Endodermal cell (in vitro differentiated cells): ENCODE measurements around the gene CACNB1. TPM values are rescaled to one million over a fixed set of nuclear protein-coding genes. Genes with fewer than 3 reads are reported as not detected.

Source experiments
- DNase-seq: peaks from one replicate; pipeline ENCODE4 v3.0.0-alpha.2; 2017
- H3K27ac ChIP-seq: 2 replicates; pipeline ENCODE4 v1.5.1; 2013; ENCODE audit warnings: mild to moderate bottlenecking, low read depth, low read length, moderate library complexity
- H3K27me3 ChIP-seq: 2 replicates; pipeline ENCODE4 v1.6.1; 2013; ENCODE audit warnings: mild to moderate bottlenecking, low read length, moderate library complexity; ENCODE audit not compliant: insufficient read depth, control insufficient read depth, poor library complexity, severe bottlenecking
- H3K36me3 ChIP-seq: 2 replicates; pipeline ENCODE4 v1.7.0; 2013; ENCODE audit warnings: mild to moderate bottlenecking, low read length, moderate library complexity; ENCODE audit not compliant: control insufficient read depth, insufficient read depth
- H3K4me1 ChIP-seq: one replicate; pipeline ENCODE4 v1.7.0; 2013; ENCODE audit warnings: low read length; ENCODE audit not compliant: control insufficient read depth, insufficient read depth
- H3K4me3 ChIP-seq: 2 replicates; pipeline ENCODE4 v1.5.1; 2013; ENCODE audit warnings: mild to moderate bottlenecking, low read length, moderate library complexity
- H3K9ac ChIP-seq: 2 replicates; pipeline ENCODE4 v1.6.1; 2013; ENCODE audit warnings: mild to moderate bottlenecking, low read length, moderate library complexity; ENCODE audit not compliant: poor library complexity, severe bottlenecking; ENCODE audit errors: extremely low read depth
- H3K9me3 ChIP-seq: 2 replicates; pipeline ENCODE4 v1.6.1; 2013; ENCODE audit warnings: mild to moderate bottlenecking, low read length, moderate library complexity; ENCODE audit not compliant: control insufficient read depth
- H3K27ac Mint-ChIP-seq: 2 replicates; pipeline ENCODE4 v1.8.0; 2020; ENCODE audit warnings: mixed read lengths
- H3K27me3 Mint-ChIP-seq: 2 replicates; pipeline ENCODE4 v1.8.0; 2021; ENCODE audit warnings: mild to moderate bottlenecking, mixed read lengths; ENCODE audit not compliant: insufficient read depth
- H3K36me3 Mint-ChIP-seq: 2 replicates; pipeline ENCODE4 v1.8.0; 2020; ENCODE audit warnings: low read depth, mixed read lengths
- H3K4me1 Mint-ChIP-seq: 2 replicates; pipeline ENCODE4 v1.8.0; 2020; ENCODE audit warnings: mixed read lengths
- H3K4me3 Mint-ChIP-seq: 2 replicates; pipeline ENCODE4 v1.8.0; 2020; ENCODE audit warnings: mild to moderate bottlenecking, moderate library complexity, mixed read lengths
- H3K9me3 Mint-ChIP-seq: 2 replicates; pipeline ENCODE4 v1.8.0; 2020; ENCODE audit warnings: mild to moderate bottlenecking, mixed read lengths
- WGBS, 2 experiments: methylation state at CpG; one replicate each; pipeline versions ENCODE4 v1.1.5 to v1.1.7; 2013; ENCODE audit warnings: missing lambda C conversion rate in 2 of 2, mixed read lengths in 1 of 2; ENCODE audit not compliant: insufficient coverage in 1 of 2, insufficient read length in 1 of 2; 5-methylcytosine and 5-hydroxymethylcytosine counted together
- total RNA-seq, 2 donors: library from RNA; stranded (reverse); fragmentation: NEBNext Ultra II Directional in 1 of 2; extraction: Animal tissue kit (Norgen Biotek cat#: 25700) in 1 of 2; gene quantifications; 2 replicates in 1 of 2; 3 replicates in 1 of 2; pipeline ENCODE4 v1.2.1, GENCODE V29; 2021
- TF ChIP-seq, protein P1 (sequence below): fragments of 200-600 bp; sonication (generic); conservative IDR thresholded peaks from 2 replicates; pipeline ENCODE4 v1.5.0; 2021; ENCODE audit warnings: antibody characterized with exemption, mild to moderate bottlenecking

The CACNB1 gene
- total RNA-seq, 2 donors from 2014 or later = 12.2 to 13.2 TPM

DNA sequence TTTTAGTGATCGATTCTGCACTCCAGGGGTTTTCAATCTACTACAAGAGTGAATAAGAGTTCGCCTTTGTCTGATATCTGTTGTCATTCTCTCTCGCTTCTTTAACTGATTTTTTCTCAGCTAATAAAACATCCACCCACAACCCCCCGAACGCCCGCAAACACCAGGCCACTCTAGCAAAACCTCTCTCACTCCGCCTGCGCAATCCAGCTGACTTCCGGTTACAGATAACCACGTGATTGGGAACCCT lies 2.3 kb upstream of the CACNB1 start:
- Histone ChIP-seq H3K4me3 (peak overlapping the region; percentile 92), H3K9ac (peak overlapping the region; percentile 97), H3K36me3 (peaks cover 39% of the 10 kb centered on the region), H3K9me3 (no peaks in the 10 kb centered on the region), H3K4me1 (no peaks in the 10 kb centered on the region), H3K27ac (peak overlapping the region; percentile 98), H3K27me3 (no peaks in the 10 kb centered on the region)
- H3K36me3 Mint-ChIP-seq = peaks cover 43% of the 10 kb centered on the region
- TF ChIP-seq, protein P1, sequence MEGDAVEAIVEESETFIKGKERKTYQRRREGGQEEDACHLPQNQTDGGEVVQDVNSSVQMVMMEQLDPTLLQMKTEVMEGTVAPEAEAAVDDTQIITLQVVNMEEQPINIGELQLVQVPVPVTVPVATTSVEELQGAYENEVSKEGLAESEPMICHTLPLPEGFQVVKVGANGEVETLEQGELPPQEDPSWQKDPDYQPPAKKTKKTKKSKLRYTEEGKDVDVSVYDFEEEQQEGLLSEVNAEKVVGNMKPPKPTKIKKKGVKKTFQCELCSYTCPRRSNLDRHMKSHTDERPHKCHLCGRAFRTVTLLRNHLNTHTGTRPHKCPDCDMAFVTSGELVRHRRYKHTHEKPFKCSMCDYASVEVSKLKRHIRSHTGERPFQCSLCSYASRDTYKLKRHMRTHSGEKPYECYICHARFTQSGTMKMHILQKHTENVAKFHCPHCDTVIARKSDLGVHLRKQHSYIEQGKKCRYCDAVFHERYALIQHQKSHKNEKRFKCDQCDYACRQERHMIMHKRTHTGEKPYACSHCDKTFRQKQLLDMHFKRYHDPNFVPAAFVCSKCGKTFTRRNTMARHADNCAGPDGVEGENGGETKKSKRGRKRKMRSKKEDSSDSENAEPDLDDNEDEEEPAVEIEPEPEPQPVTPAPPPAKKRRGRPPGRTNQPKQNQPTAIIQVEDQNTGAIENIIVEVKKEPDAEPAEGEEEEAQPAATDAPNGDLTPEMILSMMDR = no peak
- no peaks in the 10 kb centered on the region for H3K9me3 Mint-ChIP-seq
- H3K4me1 Mint-ChIP-seq = peaks cover 32% of the 10 kb centered on the region
- H3K4me3 Mint-ChIP-seq = peak overlapping the region; percentile 98
- DNase-seq = peak; percentile 95
- 4 to 6% methylated on average over 4 to 10 of the region's 10 CpGs for WGBS, 2 experiments
- H3K27me3 Mint-ChIP-seq = no peaks in the 10 kb centered on the region
- peak overlapping the region; percentile 100 for H3K27ac Mint-ChIP-seq

DNA sequence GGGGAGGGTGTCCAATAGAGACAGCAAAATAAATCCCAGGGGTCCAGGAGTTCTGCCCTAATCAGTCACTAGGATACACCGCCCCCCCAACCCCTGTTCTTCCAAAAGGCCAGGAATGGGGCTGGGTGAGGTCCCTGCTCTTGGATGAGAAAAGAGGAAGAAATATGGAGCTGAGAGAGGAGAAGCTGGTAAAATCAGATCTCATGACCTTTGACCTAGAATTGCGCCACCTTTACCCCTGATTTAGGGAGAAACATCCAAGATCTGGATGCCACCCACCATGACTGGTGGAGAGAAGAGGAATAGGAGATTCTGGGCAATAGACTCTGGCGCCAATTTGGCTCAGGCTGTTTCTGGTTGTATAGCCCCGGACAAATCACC lies 707 bp upstream of the CACNB1 start:
- H3K27ac ChIP-seq = no peak overlapping the region
- peak overlapping the region; percentile 98 for H3K4me3 Mint-ChIP-seq
- H3K36me3 ChIP-seq = peaks cover 28% of the 10 kb centered on the region
- no peaks in the 10 kb centered on the region for H3K9me3 ChIP-seq
- H3K4me1 Mint-ChIP-seq = peaks cover 36% of the 10 kb centered on the region
- H3K27me3 ChIP-seq = no peaks in the 10 kb centered on the region
- no peaks in the 10 kb centered on the region for H3K9me3 Mint-ChIP-seq
- WGBS, 2 experiments = 77 to 91% methylated on average over 1 to 4 of the region's 4 CpGs
- no peak for DNase-seq
- H3K27me3 Mint-ChIP-seq = no peaks in the 10 kb centered on the region
- peaks cover 31% of the 10 kb centered on the region for H3K36me3 Mint-ChIP-seq
- no peak overlapping the region for H3K4me3 ChIP-seq
- H3K27ac Mint-ChIP-seq = no peak overlapping the region
- no peaks in the 10 kb centered on the region for H3K4me1 ChIP-seq
- H3K9ac ChIP-seq = peak overlapping the region; percentile 25
- TF ChIP-seq, protein P1 = no peak

DNA sequence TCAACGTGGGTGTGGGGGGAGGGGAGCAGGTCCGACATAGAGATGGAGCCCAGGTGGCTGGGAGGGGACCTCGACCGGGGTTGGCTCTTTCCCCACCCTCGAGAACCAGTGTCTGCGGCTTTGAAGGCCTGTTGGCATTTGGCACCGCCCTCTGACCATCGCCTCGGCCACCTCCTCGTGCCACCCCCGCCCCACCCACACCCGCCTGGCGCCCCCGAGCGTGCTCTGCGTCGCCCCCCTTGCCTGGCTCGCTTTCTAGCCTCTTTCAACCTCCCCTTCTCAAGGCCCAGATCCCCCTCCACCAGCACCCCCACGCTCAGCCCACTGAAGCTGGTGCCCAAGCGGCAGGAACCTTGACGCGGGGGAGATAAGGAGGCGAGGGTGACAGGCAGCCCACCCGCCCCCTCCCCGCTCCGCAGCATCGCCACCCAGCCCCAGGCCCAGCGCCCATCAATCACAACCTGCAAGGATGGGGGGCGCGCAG lies 619 bp downstream of the CACNB1 start:
- WGBS, 2 experiments = 0 to 2% methylated on average over 4 to 30 of the region's 30 CpGs
- no peaks in the 10 kb centered on the region for H3K27me3 Mint-ChIP-seq
- H3K9me3 ChIP-seq = no peaks in the 10 kb centered on the region
- TF ChIP-seq, protein P1 = no peak
- H3K27ac ChIP-seq = no peak overlapping the region
- H3K27ac Mint-ChIP-seq = no peak overlapping the region
- no peaks in the 10 kb centered on the region for H3K4me1 ChIP-seq
- H3K4me3 ChIP-seq = peak overlapping the region; percentile 79
- peaks cover 33% of the 10 kb centered on the region for H3K4me1 Mint-ChIP-seq
- DNase-seq = peak; percentile 80
- H3K27me3 ChIP-seq = no peaks in the 10 kb centered on the region
- no peaks in the 10 kb centered on the region for H3K9me3 Mint-ChIP-seq
- peak overlapping the region; percentile 98 for H3K4me3 Mint-ChIP-seq
- peaks cover 27% of the 10 kb centered on the region for H3K36me3 ChIP-seq
- peaks cover 31% of the 10 kb centered on the region for H3K36me3 Mint-ChIP-seq
- H3K9ac ChIP-seq = no peak overlapping the region
